ENCODE results near the gene RBFOX1. TPM values are rescaled to one million over a fixed set of nuclear protein-coding genes. Genes with fewer than 3 reads are reported as not detected.

The RBFOX1 gene
- total RNA-seq, 4 donors from 2014 or later, result 0.12 to 0.54 TPM; not detected in 2

- H3K27me3 ChIP-seq, result no peaks in the 10 kb centered on the region
- H3K27ac ChIP-seq, result no peak overlapping the region
- no peaks in the 10 kb centered on the region for H3K36me3 ChIP-seq
- WGBS, 2 donors (ENCODE audit: low coverage in 1 of 2), result 80 to 82% methylated on average over 5 to 6 of the region's 6 CpGs
- no peaks in the 10 kb centered on the region for H3K9me3 ChIP-seq
- no peak for ATAC-seq
- no peaks in the 10 kb centered on the region for H3K4me1 ChIP-seq
- H3K4me3 ChIP-seq, result no peak overlapping the region
- TF ChIP-seq CTCF (IDR thresholded peaks at IDR 0.05) (no peak), EP300 (IDR thresholded peaks at IDR 0.05) (no peak)
Measured at GRCh38 chr16:7628981-7629380, 296.3 kb downstream of the RBFOX1 start.

GRCh38 chr16:7629571-7629970 is 296.9 kb downstream of the RBFOX1 start:
- no peak overlapping the region for H3K27ac ChIP-seq
- TF ChIP-seq CTCF (IDR thresholded peaks at IDR 0.05) (no peak), POLR2A (IDR thresholded peaks at IDR 0.05) (no peak), EP300 (IDR thresholded peaks at IDR 0.05) (no peak), POLR2AphosphoS5 (IDR thresholded peaks at IDR 0.05) (no peak)
- no peak overlapping the region for H3K4me3 ChIP-seq
- no peaks in the 10 kb centered on the region for H3K36me3 ChIP-seq
- no peaks in the 10 kb centered on the region for H3K27me3 ChIP-seq
- ATAC-seq, result no peak
- no peaks in the 10 kb centered on the region for H3K9me3 ChIP-seq
- no peaks in the 10 kb centered on the region for H3K4me1 ChIP-seq
- 86 to 100% methylated on average over 1 to 2 of the region's 5 CpGs for WGBS, 2 donors (ENCODE audit: low coverage in 1 of 2)

- TF ChIP-seq CTCF (IDR thresholded peaks at IDR 0.05), result no peak
- no peak for TF ChIP-seq POLR2A (IDR thresholded peaks at IDR 0.05)
- no peak for TF ChIP-seq POLR2AphosphoS5 (IDR thresholded peaks at IDR 0.05)
- no peak for TF ChIP-seq EP300 (IDR thresholded peaks at IDR 0.05)
- Histone ChIP-seq H3K27me3 (no peaks in the 10 kb centered on the region), H3K4me1 (no peaks in the 10 kb centered on the region), H3K27ac (no peak overlapping the region), H3K9me3 (peaks cover 0 to 4% (median 0%) of the 10 kb centered on the region in 3 donors), H3K36me3 (no peaks in the 10 kb centered on the region), H3K4me3 (no peak overlapping the region)
- WGBS, 2 donors (ENCODE audit: low coverage in 1 of 2), result 74 to 90% methylated on average over 4 of the region's 4 CpGs
- no peak for ATAC-seq
Measured at GRCh38 chr16:7637446-7637845, 304.8 kb downstream of the RBFOX1 start.

- ATAC-seq, result no peak
- no peak overlapping the region for H3K4me3 ChIP-seq
- no peaks in the 10 kb centered on the region for H3K36me3 ChIP-seq
- H3K27me3 ChIP-seq, result no peaks in the 10 kb centered on the region
- no peak overlapping the region for H3K27ac ChIP-seq
- H3K9me3 ChIP-seq, result peaks cover 0 to 4% (median 0%) of the 10 kb centered on the region in 3 donors
- TF ChIP-seq EP300 (IDR thresholded peaks at IDR 0.05) (no peak), POLR2A (IDR thresholded peaks at IDR 0.05) (no peak), CTCF (IDR thresholded peaks at IDR 0.05) (no peak), POLR2AphosphoS5 (IDR thresholded peaks at IDR 0.05) (no peak)
- H3K4me1 ChIP-seq, result no peaks in the 10 kb centered on the region
- 87% methylated on average over 3 of the region's 5 CpGs; no CpG with 5 or more reads in 1 of the 2 donors for WGBS, 2 donors (ENCODE audit: low coverage in 1 of 2)
Measured at GRCh38 chr16:7638306-7638705, 305.7 kb downstream of the RBFOX1 start.

GRCh38 chr16:7640334-7640733 is 307.7 kb downstream of the RBFOX1 start:
- peaks cover 0 to 4% (median 0%) of the 10 kb centered on the region in 3 donors for H3K9me3 ChIP-seq
- TF ChIP-seq CTCF (IDR thresholded peaks at IDR 0.05) (no peak), POLR2A (IDR thresholded peaks at IDR 0.05) (no peak), EP300 (IDR thresholded peaks at IDR 0.05) (no peak), POLR2AphosphoS5 (IDR thresholded peaks at IDR 0.05) (no peak)
- H3K27ac ChIP-seq, result no peak overlapping the region
- no peak overlapping the region for H3K4me3 ChIP-seq
- no peaks in the 10 kb centered on the region for H3K4me1 ChIP-seq
- ATAC-seq, result no peak
- WGBS, 2 donors (ENCODE audit: low coverage in 1 of 2), result 28 to 64% methylated on average over 3 of the region's 3 CpGs
- no peaks in the 10 kb centered on the region for H3K36me3 ChIP-seq
- H3K27me3 ChIP-seq, result no peaks in the 10 kb centered on the region
